ENCODE results near the gene NPM1.

Gene NPM1

DNA sequence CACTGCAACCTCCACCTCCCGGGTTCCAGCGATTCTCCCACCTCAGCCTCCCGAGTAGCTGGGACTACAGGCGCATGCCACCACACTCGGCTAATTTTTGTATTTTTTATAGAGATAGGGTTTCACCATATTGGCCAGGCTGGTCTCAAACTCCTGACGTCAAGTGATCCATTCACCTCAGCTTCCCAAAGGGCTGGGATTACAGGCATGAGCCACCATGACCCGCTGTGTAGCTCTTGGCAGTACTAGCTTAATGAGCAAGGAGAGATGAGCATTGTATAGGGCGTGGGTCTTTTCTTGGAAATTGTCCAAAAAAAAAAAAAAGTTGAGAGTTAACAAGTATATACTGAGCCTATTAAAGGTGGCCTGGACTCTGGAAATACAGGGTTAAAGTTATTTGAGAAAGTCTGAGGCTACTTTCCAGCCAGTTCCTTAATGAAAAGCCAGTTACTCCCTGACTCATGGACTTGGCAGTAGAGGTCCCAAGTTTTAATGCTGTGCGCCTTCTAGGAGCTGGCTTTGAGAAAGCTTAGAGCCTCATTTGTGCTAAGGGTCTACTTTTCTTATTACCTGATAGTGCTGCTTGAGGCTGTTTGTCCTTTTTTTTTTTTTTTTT is 27.6 kb downstream of the NPM1 start:
- DNase-seq = peak; percentile 29

DNA sequence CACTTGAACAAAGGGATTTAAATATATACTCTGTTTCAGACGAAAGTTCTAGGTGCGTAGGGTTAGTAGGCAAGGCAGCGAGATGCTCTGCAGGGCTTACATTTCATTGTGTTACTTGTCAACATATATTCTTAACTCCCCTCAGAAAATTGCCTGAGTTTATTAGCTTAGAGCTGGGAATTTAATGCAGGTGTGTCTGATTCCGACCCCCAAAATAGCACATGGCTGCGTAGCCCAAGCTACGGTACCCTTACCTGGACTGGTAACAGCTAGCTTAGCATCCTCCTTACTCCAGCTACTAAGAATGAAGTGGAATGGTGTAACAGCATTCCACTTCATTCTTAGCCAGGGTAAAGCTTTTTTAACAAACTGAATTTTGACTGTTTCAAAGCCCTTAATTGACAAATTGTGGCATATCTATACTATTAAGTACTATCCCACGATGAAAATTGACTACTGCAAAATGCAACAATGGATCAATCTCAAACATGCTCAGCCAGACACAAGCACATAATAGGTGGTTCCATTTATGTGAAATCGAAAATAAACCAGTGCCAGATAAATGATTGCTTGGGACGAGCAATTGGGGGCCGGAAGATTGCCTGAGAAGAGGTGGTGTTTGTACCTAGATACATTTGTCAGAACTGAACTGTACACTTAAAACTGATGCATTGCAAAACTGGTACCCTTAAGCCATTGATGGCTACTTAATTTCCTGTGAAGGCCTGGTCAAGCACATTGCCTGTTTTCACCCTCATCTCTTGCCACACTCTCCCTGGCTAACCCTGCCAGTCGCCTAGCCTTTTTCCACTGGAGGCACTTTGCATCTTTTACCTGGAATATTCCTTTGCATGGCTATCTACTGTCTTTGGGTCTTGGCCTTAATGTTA is 28.8 kb downstream of the NPM1 start:
- DNase-seq = no peak

GRCh38 chr5:171418316-171418981 is 30.8 kb downstream of the NPM1 start:
- peak; percentile 74 for DNase-seq

DNA sequence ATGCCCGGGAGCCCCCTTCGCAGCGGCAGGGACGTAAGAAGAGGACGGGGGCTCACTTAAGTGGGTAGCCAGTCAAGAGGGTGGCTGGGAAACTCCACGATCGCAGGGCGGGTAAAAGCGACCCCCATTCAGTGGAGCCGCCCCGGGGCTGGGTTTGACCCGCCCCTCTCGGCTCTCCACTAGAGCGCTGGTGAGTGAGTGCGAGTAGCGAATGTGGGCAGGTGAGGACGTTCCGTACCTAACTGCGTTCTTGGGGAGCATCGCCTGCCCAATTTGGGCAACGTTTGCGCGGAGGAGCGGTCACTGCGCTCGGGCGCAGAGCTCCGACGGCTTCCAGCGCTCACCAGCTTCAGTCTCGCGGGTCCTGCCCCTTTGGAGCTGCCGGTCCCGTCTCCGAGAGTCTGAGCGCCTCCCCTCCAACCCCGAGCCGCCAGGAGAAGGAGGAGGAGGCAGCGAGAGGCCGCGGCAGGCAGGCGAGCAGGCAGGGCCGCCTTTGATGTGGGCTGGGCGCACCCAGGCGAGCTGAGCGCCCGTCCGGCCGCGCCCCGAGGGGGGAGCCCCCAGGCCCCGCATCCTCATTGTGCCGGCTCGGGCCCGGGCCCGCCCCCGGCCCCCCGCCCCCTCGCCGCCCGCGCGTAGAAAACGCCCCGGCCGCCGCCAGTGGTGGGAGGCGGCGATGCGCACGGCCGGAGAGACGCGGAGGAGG is 31.5 kb downstream of the NPM1 start, which contains the start of gene FGF18:
Gene FGF18 (plus strand): TSS at position 666 of the 706 bp plus-strand sequence. CDS start 553 bp downstream, outside the sequence.
- DNase-seq = peak; percentile 59

- DNase-seq = peak; percentile 34
These were observed 32.2 kb downstream of the NPM1 start for GRCh38 chr5:171419688-171420430.

DNA sequence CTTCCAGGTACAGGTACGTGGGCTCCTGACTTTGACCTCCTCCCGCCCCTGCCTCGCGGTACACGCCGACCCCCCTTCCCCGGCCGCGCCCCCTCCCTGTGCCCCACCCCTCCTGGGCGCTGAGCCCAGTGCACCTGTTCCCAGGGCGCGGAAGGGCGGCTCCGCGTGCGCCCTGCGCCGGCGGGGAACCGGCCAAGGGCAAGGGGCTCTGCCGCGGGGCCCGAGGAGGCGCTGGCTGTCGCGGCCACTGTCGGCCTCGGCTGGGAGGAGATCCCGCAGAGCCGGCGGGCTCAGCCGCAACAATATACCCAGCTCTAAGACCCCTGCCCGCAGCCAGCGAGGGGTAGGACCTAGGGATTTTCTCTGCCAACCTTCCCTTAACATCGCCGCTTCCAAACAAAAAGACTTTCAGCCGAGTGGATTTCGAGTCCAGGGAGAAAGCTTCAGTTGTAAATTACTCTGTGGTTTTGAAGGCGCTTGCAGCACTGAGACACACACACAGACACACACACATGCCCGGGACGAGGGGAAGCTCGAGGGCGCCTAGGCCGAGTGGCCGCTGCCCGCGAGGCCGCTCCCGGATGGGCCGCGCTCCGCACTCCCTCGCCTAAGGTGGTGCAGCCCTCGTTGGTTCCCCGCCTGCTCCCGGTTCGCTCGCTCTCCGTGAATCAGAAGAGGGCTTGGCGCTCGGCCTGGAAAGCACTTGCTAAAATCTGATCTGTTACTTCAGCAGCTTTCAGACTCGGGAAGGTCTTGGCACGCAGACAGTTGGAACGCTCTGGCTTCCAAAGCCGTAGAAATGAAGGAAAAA is 33.0 kb downstream of the NPM1 start:
- DNase-seq = peak; percentile 88

GRCh38 chr5:171421331-171422262 is 33.9 kb downstream of the NPM1 start:
- DNase-seq = no peak

DNA sequence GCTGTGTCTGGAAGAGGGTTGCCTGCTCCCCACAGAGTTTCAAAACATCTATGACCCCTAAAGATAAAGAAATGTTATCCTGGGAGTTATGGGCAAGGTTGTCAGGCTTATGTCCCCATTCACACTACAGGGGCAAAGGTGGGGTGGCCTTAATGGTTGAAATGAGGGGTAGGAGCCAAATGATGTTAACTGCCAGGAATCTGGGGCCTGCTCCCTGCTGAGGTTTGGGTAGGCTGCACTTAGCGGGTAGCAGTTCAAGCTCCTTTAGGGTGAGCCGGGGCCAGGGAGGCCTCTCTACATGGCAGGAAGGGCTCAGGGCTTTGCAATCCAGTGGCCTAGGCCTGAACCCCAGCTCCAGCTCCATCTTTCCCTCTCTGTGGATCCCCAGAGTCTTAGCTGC is 34.8 kb downstream of the NPM1 start:
- no peak for DNase-seq

DNA sequence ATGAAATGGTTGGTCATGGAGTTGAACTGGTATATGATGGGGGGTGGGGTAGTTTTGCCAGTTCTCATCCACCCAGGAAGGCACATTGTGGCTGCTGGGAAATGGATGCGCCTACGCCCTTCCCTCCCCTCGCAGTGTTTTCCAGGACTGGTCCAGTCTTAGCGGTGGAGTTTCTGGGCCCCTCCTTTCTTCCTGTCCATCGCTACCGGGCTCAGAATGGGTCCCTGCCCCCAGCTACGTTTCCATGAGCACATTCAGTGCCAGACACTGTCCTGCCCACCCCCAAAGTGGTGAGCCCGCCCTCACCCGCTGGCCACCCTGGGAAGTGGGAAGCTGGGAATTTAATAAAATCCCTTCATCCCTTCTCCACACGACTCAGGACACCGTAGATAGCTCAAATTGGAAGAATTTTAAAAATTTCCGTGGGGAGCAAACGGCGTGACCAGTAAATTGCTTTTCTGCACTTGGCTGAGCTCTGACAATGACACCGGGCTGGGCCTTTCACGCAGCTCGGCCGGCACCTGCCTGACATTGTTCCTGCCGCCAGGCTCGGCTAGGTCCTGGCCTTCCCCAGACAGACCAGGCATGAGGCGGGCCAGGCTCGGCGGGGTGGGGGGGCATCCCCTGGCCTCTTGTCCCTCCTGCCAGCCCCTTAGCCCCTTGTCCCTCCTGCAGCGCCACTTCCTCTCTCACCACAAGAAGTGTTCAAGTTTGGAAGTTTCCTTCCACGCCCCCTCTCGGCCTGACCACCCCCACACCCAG is 35.4 kb downstream of the NPM1 start:
- no peak for DNase-seq

DNA sequence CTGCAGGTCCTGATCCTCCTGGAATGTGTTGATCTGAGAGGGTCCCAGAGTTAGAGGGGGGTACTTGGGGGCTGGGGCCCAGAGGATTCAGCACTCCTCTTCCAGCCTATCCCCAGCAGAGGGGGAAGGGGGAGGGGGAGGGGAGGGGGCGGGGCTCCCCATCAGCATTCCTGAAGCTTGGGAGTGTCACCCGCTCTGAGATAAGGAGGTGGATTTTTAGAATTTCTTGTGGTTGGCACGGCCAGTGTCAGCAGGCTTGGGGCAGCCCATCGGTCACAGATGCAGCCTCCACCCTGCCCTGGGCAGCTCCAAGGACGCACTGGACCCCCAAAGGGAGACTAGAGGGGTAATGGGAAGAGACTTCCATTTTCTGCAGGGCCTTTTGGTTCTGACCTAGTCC is 37.1 kb downstream of the NPM1 start:
- no peak for DNase-seq

DNA sequence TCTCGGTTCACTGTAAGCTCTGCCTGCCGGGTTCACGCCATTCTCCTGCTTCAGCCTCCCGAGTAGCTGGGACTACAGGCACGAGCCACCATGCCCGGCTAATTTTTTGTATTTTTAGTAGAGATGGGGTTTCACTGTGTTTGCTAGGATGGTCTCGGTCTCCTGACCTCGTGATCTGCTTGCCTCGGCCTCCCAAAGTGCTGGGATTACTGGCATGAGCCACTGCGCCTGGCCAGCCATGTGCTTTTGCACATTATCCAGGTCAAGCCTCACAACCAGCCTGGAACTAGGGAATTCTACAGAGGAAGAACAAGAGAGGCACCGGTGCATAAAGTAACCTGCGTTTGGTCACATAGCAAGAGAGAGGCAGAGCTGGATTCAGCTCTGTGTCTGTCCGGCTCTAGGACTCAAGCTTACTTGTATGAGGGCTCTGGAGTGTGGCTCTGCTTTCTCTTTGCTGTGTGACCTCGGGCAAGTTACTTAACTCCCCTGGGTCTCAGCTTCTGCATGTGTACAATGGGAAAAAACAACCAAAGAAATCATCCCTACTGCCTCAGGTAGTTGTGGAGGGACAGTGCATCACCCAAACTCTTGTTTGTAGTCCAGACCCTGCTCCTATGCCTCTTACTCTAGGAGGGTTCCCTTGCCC is 38.1 kb downstream of the NPM1 start:
- no peak for DNase-seq

DNA sequence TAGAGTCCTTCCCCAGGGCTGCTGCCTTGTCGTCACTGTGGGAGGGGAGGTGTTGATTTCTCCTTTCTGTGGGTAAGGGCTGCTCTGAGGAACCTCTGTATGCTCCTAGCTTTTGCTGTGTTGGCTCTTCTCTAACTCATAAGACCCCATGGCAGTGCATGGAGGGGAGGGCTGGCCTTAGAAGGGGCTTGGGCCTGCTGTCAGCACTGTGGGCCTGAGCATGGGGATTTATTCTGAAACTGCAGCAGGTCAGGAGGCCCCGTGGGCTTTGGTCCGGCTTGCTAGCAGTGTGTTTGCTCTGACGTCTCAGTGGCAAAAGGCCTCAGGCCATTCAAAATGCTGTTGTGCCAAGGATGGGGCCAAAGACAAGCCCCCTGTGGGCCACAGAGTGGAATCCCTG is 38.6 kb downstream of the NPM1 start:
- no peak for DNase-seq

DNA sequence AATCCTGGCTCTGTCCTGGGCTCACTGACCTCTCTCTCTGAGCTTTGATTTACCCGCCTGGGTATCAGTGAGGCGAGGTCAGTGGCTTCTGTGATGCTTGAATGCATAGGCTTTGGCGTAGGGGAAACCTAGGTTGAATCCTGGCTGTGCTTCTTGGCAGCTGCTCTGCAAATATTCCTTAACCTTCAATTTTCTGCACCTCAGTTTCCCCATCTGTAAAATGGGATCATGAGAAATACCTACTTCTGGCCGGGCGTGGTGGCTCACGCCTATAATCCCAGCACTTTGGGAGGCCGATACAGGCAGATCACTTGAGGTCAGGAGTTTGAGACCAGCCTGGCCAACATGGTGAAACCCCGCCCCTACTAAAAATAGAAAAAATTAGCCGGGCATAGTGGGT is 39.0 kb downstream of the NPM1 start:
- no peak for DNase-seq

DNA sequence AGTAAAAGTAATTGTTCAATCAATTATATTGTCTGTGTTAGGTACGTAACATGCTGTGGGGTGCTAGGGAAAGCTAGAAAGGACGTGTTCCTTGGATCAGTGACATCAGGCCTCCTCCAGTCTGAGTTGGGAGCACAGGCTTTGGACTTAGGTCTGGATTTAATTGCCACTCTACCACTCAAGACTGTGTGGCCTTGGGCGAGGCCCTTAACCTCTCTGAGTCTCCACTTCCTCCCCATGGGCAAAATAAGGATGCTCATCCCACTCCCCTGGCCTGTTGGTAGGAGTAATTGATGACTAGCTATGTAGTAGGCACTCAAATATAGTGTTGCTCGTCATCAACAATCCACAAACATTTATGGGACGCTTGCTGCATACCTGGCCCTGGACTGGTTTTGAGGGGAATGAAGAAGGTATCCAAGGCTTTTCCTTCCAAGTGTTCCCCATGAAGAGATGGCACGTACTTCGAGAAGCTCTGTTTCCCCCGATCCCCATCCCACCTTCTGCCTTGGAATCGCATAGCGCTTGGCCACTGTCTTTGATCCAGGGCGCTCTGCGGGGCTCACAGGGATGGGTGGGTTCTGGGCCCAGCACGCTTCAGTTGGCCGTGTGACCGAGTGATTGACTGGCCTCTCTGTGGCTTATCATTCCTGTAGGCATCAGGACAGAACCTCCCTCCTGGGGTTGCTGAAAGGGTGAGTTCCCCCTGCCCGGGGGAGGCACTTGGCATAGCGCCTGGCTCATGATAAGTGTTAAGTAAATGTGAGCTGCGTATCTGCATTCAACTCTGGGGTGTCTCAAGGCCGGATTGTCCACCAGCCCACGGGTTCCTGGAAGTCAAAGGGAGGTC is 39.9 kb downstream of the NPM1 start:
- no peak for DNase-seq

GRCh38 chr5:171428168-171428696 is 40.6 kb downstream of the NPM1 start:
- DNase-seq = no peak

DNA sequence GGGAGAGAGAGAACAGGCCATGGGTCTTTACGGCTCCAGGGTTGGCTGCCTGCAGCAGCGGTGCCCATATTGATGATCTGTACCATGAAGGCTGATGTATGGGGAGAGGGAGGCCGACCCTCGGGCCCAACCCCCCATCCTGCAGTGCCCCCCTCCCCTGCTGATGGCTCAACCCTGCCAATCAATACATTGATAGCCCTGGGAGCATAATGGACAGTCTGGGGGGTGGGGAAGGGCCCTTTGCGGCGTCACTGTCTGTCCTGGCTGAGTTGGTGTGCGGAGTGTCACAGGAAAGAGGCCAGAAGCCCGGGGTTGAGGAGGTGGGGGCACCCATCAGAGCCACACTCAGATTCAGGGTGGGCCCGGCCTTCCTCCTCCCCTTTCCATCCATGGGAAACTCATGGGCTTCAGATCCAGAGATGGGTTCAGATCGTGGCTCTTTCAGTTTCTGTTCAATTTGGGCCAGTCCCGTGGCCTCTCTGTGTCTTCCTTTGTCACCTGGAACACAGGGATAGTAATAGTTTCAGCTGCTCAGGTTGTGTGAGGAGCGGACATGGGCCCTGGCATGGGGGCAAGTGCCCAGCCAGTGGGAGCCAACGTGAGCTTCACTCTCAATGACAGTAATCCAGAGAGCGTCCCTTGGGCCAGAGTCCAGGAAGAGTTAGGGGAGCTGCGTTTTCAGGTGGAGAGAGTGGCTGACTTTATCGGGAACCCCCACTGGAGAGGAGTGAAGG is 41.3 kb downstream of the NPM1 start:
- DNase-seq = no peak

DNA sequence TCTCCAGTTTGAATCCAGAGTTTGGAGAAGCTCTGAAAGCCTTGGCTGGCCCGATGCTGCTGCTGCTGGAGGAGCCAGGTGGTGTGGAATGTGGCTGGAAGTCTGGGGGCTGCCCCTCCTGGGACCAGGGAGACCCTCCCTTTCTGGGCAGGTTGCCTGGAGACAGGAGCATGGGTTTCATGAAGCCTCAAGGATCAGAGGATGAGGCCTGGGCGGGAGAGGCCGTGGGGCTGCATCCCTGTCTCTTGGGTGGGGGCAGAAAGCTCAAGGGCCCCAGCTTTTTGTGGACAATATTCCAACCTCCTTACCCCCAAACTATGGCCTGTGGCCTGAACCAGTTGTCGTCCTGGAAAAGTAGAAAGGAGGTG is 41.9 kb downstream of the NPM1 start:
- DNase-seq = no peak

Data from fibroblast of skin of right biceps (primary cell).